A673 (cell line): ENCODE results near the gene KCNG1. TPM values are rescaled to one million over a fixed set of nuclear protein-coding genes. Genes with fewer than 3 reads are reported as not detected.

Source experiments
- BruUV-seq: library from RNA; stranded (reverse); fragments of 400-500 nt; replicated peaks from 2 replicates; lab custom pipeline; 2021; lab: Mats Ljungman, UMichigan
- CTCF ChIA-PET: fragments of 300-600 bp; sonication (Branson Sonifier 250); formaldehyde crosslinking; loops from one replicate; lab custom pipeline; 2022; ENCODE audit warnings: antibody characterized with exemption; lab: Charles Lee
- POLR2A ChIA-PET: fragments of 300-600 bp; sonication (Branson Sonifier 250); formaldehyde crosslinking; loops from one replicate; lab custom pipeline; 2022; ENCODE audit warnings: antibody characterized with exemption; ENCODE audit not compliant: low non-redundant PET; lab: Charles Lee
- DNase-seq: peaks from one replicate; pipeline ENCODE4 v3.0.0-alpha.2; 2015; ENCODE audit warnings: low spot score
- H3K27ac ChIP-seq: fragments of 200-600 bp; sonication (generic); 2 replicates; pipeline ENCODE4 v1.5.1; 2016; ENCODE audit warnings: mixed run types, low read depth, mild to moderate bottlenecking, mixed read lengths, antibody characterized with exemption, low read length; ENCODE audit not compliant: poor library complexity, severe bottlenecking
- H3K27me3 ChIP-seq: fragments of 200-600 bp; sonication (generic); replicated peaks from 2 replicates; pipeline ENCODE4 v1.6.1; 2017; ENCODE audit warnings: mixed run types, low read depth, mild to moderate bottlenecking, mixed read lengths, antibody characterized with exemption, low read length; ENCODE audit not compliant: insufficient read depth, poor library complexity
- H3K36me3 ChIP-seq: fragments of 200-600 bp; sonication (generic); 2 replicates; pipeline ENCODE4 v1.6.1; 2016; ENCODE audit warnings: mixed run types, mild to moderate bottlenecking, mixed read lengths, antibody characterized with exemption, low read length; ENCODE audit not compliant: insufficient read depth, poor library complexity, severe bottlenecking
- H3K4me1 ChIP-seq: fragments of 200-600 bp; sonication (generic); 2 replicates; pipeline ENCODE4 v1.6.1; 2017; ENCODE audit warnings: mixed run types, mild to moderate bottlenecking, mixed read lengths, antibody characterized with exemption, low read length; ENCODE audit not compliant: insufficient read depth, poor library complexity, severe bottlenecking
- H3K4me3 ChIP-seq: fragments of 200-600 bp; sonication (generic); 2 replicates; pipeline ENCODE4 v1.5.1; 2016; ENCODE audit warnings: low read depth, mixed run types, mild to moderate bottlenecking, mixed read lengths, low read length; ENCODE audit not compliant: poor library complexity, severe bottlenecking
- H3K9me3 ChIP-seq: fragments of 200-600 bp; sonication (generic); 2 replicates; pipeline ENCODE4 v1.6.1; 2016; ENCODE audit warnings: mixed run types, low read depth, mild to moderate bottlenecking, mixed read lengths, antibody characterized with exemption, low read length; ENCODE audit not compliant: poor library complexity, severe bottlenecking
- CTCF ChIP-seq: fragments of 300-800, 200-600 bp; sonication (generic); conservative IDR thresholded peaks from 2 replicates; pipeline ENCODE4 v1.5.1; 2017; ENCODE audit warnings: low read depth, mild to moderate bottlenecking, antibody characterized with exemption, low read length, moderate library complexity, mixed read lengths
- EZH2 ChIP-seq: fragments of 200-600 bp; sonication (generic); IDR thresholded peaks from 2 replicates; pipeline ENCODE4 v1.6.1; 2017; ENCODE audit warnings: borderline replicate concordance, low read depth, mild to moderate bottlenecking, mixed read lengths, antibody characterized with exemption, low read length; ENCODE audit not compliant: poor library complexity, severe bottlenecking
- intact Hi-C: fragments of 100-400 bp; cut with micrococcal nuclease; formaldehyde crosslinking; loops from one replicate; pipeline ENCODE4 v1.10.0; 2022; ENCODE audit not compliant: unreplicated experiment
- total RNA-seq: library from RNA; stranded (reverse); gene quantifications from 2 replicates; pipeline ENCODE4 v1.2.3, GENCODE V29; 2021

Gene KCNG1
- total RNA-seq, 1 experiment from 2014 or later: 19.6 TPM

- no peak for TF ChIP-seq CTCF
- no peak for TF ChIP-seq EZH2
- H3K9me3 ChIP-seq: no peaks in the 10 kb centered on the region
- no peaks in the 10 kb centered on the region for H3K36me3 ChIP-seq
- DNase-seq: no peak
- H3K4me3 ChIP-seq: no peak overlapping the region
- no peaks in the 10 kb centered on the region for H3K27me3 ChIP-seq
- BruUV-seq: no TSS peak
- CTCF ChIA-PET: no interaction called here
- H3K4me1 ChIP-seq: peaks cover 7% of the 10 kb centered on the region
- intact Hi-C loops: loop anchor here (10.0 kb wide), 1 partner anchor 128 kb away; no protein-coding TSS in a partner anchor
- POLR2A ChIA-PET: interaction anchor here (0.6 kb wide), 2 partner anchors 484 to 1207 kb away, joined by 4 read pairs; no protein-coding TSS in a partner anchor
- H3K27ac ChIP-seq: no peak overlapping the region
Observed at GRCh38 chr20:51027035-51027795, 4.3 kb upstream of the KCNG1 start.

DNA sequence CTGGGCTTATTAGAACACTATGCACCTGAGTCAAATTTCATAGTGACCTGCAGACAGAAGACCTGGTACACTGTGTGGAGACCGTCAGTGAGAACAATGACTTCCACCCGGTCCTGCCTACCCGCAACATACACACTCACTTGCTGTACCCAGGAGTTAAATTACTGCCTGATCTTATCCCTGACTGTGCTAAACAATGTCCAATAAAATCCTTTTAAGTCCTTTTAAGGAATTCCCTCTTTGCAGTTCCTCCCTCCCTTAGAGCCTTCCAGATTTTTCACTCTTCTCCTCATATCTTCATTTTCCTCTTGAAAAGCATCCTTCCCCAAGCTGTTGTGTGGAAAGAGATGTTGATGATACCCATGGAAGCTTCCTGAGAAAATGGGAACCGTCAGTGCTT, 3.4 kb upstream of the KCNG1 start:
- Histone ChIP-seq H3K9me3 (no peaks in the 10 kb centered on the region), H3K27me3 (no peaks in the 10 kb centered on the region), H3K27ac (no peak overlapping the region), H3K4me3 (no peak overlapping the region), H3K4me1 (peaks cover 16% of the 10 kb centered on the region), H3K36me3 (no peaks in the 10 kb centered on the region)
- intact Hi-C loops: loop anchor here (10.0 kb wide), 1 partner anchor 129 kb away; no protein-coding TSS in a partner anchor
- TF ChIP-seq CTCF: no peak
- TF ChIP-seq EZH2: no peak
- ChIA-PET CTCF (no interaction called here), POLR2A (no interaction called here)
- BruUV-seq: no TSS peak
- DNase-seq: no peak

GRCh38 chr20:51024761-51025160, 1.9 kb upstream of the KCNG1 start:
- Histone ChIP-seq H3K27me3 (no peaks in the 10 kb centered on the region), H3K9me3 (no peaks in the 10 kb centered on the region), H3K36me3 (no peaks in the 10 kb centered on the region), H3K27ac (no peak overlapping the region), H3K4me1 (peaks cover 27% of the 10 kb centered on the region), H3K4me3 (no peak overlapping the region)
- CTCF ChIA-PET: interaction anchor here (0.7 kb wide), 1 partner anchor 301 kb away, joined by 5 read pairs; no protein-coding TSS in a partner anchor
- no peak for DNase-seq
- intact Hi-C loops: loop anchor here (10.0 kb wide), 1 partner anchor 130 kb away; no protein-coding TSS in a partner anchor
- POLR2A ChIA-PET: no interaction called here
- BruUV-seq: no TSS peak
- TF ChIP-seq CTCF (no peak), EZH2 (no peak)
